NCI-H1092 (cell line): ENCODE results near the gene PYGB.
"Not testable (repeated sequence)": the region's sequence is repeated elsewhere in the genome, so short reads cannot be mapped to it uniquely, and the experiment has no call there.

Experiments
- DNase-seq: peaks from one replicate; lab custom pipeline; 2025; lab: John Stamatoyannopoulos, UW

PYGB gene

GRCh38 chr20:25296094-25297093 lies 48.5 kb downstream of the PYGB start:
- no peak for DNase-seq

GRCh38 chr20:25297141-25297905 lies 49.4 kb downstream of the PYGB start:
- no peak for DNase-seq

- DNase-seq: no peak
Measured at GRCh38 chr20:25299806-25300205, 51.9 kb downstream of the PYGB start.

DNA sequence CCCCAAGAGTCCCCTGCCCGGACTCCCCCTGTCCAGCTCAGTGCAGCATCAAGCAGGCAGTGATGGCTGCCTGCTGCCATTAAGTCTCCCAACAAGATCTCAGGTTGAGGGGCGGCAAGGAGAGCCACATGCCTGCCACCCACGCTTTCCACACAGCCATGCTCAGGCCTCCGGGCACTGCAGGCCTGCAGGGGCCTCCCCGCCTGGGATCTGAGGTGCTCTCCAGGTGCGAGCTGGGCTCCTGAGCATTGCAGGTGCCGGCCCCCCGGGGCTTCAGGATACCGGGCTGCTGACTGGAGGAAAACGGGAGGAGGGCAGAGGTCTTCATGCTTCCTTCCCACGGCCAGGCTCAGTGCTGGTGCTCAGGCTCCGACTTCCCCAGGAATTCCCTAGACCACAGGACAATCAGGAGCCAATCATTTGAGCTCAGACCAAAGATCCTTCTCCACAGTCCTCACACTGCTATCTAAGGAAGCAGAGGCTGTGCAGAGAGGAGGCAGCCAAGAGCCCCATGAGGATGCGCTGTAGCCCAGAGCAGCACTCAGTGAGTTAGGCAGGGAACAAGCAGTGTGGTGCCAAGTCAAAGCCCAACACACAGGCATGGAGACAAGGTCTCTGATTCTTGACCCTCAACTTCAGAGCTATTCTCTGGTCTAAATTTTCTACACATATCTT lies 52.7 kb downstream of the PYGB start:
- no peak for DNase-seq

GRCh38 chr20:25301357-25301920 lies 53.6 kb downstream of the PYGB start:
- no peak for DNase-seq

- no peak for DNase-seq
Measured at GRCh38 chr20:25302596-25302995, 54.7 kb downstream of the PYGB start.

- DNase-seq: no peak
Measured at GRCh38 chr20:25303292-25304024, 55.6 kb downstream of the PYGB start.

DNA sequence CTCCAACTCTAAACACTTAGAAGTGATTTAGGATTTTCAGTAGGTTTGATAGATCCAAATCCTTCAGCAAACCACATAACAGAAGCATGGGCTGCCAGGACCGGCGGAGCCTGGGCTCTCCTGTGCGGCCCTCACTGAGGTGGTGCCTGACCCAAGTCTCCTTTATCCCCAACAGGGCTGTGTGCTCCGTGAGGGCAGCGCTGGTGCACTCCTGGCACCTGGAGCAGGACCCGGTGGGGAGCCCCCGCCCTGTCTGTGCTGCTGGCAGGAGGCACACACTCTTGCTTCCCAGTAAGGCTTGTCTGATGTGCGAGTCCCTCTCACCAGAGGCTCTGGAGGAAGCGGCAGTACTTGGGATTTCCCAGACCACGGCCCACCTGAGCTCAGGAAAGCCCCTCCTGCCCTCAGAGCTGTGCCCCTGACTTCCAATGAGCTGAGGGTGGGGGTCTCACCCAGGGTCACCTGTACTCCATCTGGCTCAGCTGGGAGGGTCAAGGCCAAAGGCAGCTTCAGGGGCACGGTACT lies 56.2 kb downstream of the PYGB start:
- no peak for DNase-seq

DNA sequence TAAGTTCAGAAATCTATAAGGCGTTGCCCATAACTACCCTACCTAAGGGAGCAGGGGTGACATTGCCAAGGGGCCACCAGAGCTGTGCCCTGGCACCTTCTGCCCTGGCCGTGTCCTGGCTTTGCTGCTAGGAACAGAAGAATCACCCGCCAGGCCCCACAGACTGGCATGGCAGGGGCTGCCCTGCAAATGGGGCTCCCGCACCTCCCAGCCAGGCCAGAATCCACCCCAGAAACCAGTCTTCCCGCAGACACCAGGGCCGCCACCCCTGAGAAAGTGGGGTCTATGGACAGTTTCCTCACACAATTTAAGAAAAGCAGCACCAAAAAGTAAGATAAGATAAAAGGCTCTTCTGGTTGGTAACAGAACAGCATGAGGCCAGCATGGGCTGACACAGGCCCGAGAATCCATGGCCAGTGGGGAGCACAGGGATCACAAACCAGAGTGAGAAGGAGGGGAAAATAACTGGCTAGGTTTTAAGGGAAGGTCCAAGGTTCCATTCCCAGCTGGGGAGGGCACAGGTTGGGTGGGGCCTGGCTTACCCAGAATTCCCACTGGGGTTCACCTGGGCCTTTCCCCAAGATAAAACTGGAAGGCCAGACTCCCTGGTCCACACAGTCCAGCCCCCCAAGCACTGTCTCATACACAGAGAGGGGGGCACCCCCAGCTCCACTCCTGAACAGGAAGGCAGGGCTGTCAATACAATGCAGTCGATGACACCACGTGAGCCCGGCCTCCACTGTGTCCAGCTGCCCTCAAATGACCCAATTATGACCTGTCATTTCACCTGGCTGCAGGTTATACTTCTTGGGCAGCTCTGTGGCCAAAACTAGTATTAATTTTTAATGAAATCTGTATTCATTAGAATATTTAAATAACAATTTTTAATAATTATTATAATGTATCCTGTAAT lies 59.4 kb downstream of the PYGB start:
- no peak for DNase-seq

DNA sequence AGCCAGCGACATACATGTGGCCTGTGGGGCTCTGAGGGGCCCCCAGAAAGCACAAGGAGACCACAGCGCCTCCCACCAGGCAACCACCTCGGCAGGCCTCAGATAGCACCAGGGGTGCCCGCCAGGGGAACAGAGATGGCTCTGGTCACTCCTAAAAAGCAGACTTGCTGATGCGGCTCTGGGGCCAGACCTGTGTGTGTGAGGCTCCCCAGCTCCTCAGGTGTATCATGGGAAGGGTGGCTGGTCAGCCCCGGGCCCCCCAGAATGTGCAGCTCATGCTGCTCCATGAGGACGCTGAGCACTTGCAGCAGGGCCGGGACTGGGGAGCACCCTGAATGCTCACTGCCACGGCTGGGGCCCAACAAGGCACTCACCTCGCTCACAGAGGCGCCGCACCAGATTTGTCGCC lies 60.2 kb downstream of the PYGB start:
- DNase-seq: no peak

- no peak for DNase-seq
Measured at GRCh38 chr20:25308671-25309394, 60.9 kb downstream of the PYGB start.

- DNase-seq: no peak
Measured at GRCh38 chr20:25309395-25310267, 61.7 kb downstream of the PYGB start.

GRCh38 chr20:25310268-25310920 lies 62.5 kb downstream of the PYGB start:
- no peak for DNase-seq

DNA sequence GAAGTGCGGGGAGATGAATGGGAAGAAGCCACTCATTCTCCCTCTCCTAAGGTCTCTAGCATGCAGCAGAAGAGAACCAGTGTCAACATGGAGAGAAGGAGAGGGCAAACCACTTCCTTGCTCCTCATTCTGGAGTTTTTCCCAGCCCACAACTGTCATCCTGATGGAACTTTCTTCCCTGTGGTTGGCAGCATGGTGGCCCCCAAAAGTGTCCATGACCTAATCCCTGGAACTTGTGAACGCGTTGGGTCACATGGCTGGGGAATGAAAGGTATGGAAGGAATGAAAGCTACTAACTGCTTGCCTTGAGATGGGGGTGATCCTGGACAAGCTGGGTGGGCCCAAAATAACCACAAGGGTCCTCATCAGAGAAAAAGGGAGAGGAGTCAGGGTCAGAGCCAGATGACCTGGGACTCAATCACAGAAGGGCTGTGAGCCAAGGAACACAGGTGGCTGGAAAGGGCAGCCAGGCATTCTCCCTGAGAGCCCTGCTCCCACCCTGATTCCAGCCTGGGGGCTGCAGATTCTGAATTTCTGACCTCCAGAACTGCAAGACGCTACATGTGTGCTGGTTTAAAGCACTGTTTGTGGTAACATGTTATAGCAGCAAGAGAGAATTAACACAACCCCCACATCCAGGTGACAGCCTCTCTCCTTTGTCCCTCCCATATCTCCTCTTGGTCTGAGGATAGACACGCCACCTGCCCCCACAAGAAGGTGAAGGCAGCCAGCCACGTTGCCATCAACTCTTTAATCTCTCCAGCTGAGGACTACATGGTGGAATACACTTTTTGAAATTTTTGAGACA lies 63.2 kb downstream of the PYGB start:
- no peak for DNase-seq

DNA sequence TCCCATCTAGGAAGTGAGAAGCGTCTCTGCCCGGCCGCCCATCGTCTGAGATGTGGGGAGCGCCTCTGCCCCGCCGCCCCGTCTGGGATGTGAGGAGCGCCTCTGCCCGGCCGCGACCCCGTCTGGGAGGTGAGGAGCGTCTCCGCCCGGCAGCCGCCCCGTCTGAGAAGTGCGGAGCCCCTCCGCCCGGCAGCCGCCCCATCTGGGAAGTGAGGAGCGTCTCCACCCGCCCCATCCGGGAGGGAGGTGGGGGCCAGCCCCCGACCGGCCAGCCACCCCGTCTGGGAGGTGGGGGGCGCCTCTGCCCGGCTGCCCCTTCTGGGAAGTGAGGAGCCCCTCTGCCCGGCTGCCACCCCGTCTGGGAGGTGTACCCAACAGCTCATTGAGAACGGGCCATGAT lies 64.8 kb downstream of the PYGB start:
- DNase-seq: not testable (repeated sequence)

- DNase-seq: no peak
Measured at GRCh38 chr20:25313593-25313992, 65.7 kb downstream of the PYGB start.
